Progenitor cell of endocrine pancreas (in vitro differentiated cells): Measurements from ENCODE around the gene RFC2. TPM values are rescaled to one million over a fixed set of nuclear protein-coding genes. Genes with fewer than 3 reads are reported as not detected.
A peak's percentile ranks its signal among the peaks of the same experiment; 100 is the strongest.

Source experiments
- DNase-seq: peaks from one replicate; pipeline ENCODE4 v3.0.0; 2021; ENCODE audit warnings: low spot score; ENCODE audit not compliant: unreplicated experiment
- H3K27ac Mint-ChIP-seq: 2 replicates; pipeline ENCODE4 v1.8.0; 2021; ENCODE audit warnings: mild to moderate bottlenecking, moderate library complexity, mixed read lengths
- H3K27me3 Mint-ChIP-seq: 2 replicates; pipeline ENCODE4 v1.8.0; 2021; ENCODE audit warnings: mixed read lengths
- H3K36me3 Mint-ChIP-seq: 2 replicates; pipeline ENCODE4 v1.8.0; 2022; ENCODE audit warnings: mixed read lengths; ENCODE audit not compliant: insufficient read depth
- H3K4me1 Mint-ChIP-seq: 2 replicates; pipeline ENCODE4 v1.8.0; 2021; ENCODE audit warnings: low read depth, mixed read lengths
- H3K4me3 Mint-ChIP-seq: 2 replicates; pipeline ENCODE4 v1.8.0; 2021; ENCODE audit warnings: low read depth, mild to moderate bottlenecking, moderate library complexity, mixed read lengths
- H3K9me3 Mint-ChIP-seq: 2 replicates; pipeline ENCODE4 v1.8.0; 2021; ENCODE audit warnings: low read depth, mixed read lengths
- total RNA-seq: library from RNA; stranded (reverse); gene quantifications from 2 replicates; pipeline ENCODE4 v1.2.1, GENCODE V29; 2021
- TF ChIP-seq, protein P1 (sequence below): fragments of 200-600 bp; sonication (generic); IDR thresholded peaks from one replicate; pipeline ENCODE4 v1.5.0; 2021; ENCODE audit warnings: antibody characterized with exemption, mild to moderate bottlenecking; ENCODE audit not compliant: unreplicated experiment

Gene RFC2
- total RNA-seq, 1 donor from 2014 or later, result 42.1 TPM

DNA sequence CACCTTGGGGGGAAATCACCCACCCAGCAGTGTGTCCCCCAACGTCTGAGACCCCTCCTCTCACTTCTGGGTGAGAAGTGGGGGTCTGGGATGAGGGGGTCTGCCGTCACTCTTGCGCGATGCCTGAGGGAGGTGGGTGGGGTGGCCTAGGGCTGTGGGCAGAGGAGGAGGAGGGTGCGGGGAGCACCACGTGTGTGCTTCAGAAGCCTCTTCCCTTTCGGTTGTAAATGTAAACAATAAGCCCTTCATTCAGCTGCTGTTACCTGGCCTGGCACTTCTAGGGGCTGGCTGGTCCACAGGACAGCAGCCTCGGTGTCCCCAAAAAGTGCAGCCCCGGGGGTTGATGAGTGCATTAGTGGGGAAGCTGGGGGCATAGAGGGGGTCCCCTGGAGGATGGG is 36.4 kb upstream of the RFC2 start:
- no peak overlapping the region for H3K27ac Mint-ChIP-seq
- no peaks in the 10 kb centered on the region for H3K9me3 Mint-ChIP-seq
- H3K4me1 Mint-ChIP-seq, result peaks cover 44% of the 10 kb centered on the region
- peak overlapping the region; percentile 71 for H3K4me3 Mint-ChIP-seq
- no peak for DNase-seq
- H3K27me3 Mint-ChIP-seq, result peaks cover 16% of the 10 kb centered on the region
- H3K36me3 Mint-ChIP-seq, result no peaks in the 10 kb centered on the region
- TF ChIP-seq, protein P1, sequence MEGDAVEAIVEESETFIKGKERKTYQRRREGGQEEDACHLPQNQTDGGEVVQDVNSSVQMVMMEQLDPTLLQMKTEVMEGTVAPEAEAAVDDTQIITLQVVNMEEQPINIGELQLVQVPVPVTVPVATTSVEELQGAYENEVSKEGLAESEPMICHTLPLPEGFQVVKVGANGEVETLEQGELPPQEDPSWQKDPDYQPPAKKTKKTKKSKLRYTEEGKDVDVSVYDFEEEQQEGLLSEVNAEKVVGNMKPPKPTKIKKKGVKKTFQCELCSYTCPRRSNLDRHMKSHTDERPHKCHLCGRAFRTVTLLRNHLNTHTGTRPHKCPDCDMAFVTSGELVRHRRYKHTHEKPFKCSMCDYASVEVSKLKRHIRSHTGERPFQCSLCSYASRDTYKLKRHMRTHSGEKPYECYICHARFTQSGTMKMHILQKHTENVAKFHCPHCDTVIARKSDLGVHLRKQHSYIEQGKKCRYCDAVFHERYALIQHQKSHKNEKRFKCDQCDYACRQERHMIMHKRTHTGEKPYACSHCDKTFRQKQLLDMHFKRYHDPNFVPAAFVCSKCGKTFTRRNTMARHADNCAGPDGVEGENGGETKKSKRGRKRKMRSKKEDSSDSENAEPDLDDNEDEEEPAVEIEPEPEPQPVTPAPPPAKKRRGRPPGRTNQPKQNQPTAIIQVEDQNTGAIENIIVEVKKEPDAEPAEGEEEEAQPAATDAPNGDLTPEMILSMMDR, result no peak

GRCh38 chr7:74289659-74290552 is 35.7 kb upstream of the RFC2 start:
- H3K27ac Mint-ChIP-seq, result no peak overlapping the region
- no peaks in the 10 kb centered on the region for H3K36me3 Mint-ChIP-seq
- peaks cover 42% of the 10 kb centered on the region for H3K4me1 Mint-ChIP-seq
- H3K9me3 Mint-ChIP-seq, result no peaks in the 10 kb centered on the region
- DNase-seq, result no peak
- H3K27me3 Mint-ChIP-seq, result peaks cover 16% of the 10 kb centered on the region
- H3K4me3 Mint-ChIP-seq, result peak overlapping the region; percentile 71
- TF ChIP-seq, protein P1, result no peak

- H3K4me1 Mint-ChIP-seq, result peaks cover 34% of the 10 kb centered on the region
- H3K36me3 Mint-ChIP-seq, result no peaks in the 10 kb centered on the region
- no peak within 1 kb of the TSS for H3K27ac Mint-ChIP-seq
- H3K4me3 Mint-ChIP-seq, result peak within 1 kb of the TSS; percentile 76
- peaks cover 20% of the 10 kb centered on the region for H3K27me3 Mint-ChIP-seq
- peak; percentile 62 for DNase-seq
- no peaks in the 10 kb centered on the region for H3K9me3 Mint-ChIP-seq
- TF ChIP-seq, protein P1, result no peak
These were observed 34.9 kb upstream of the RFC2 start, which contains the start of gene CLIP2 for GRCh38 chr7:74289018-74289658. Gene CLIP2, plus strand, starts transcription at chr7:74289407. Its CDS starts 28,140 bp downstream, at chr7:74317547.

GRCh38 chr7:74288034-74288881 is 34.1 kb upstream of the RFC2 start:
- peaks cover 28% of the 10 kb centered on the region for H3K27me3 Mint-ChIP-seq
- TF ChIP-seq, protein P1, result no peak
- peak overlapping the region; percentile 76 for H3K4me3 Mint-ChIP-seq
- H3K9me3 Mint-ChIP-seq, result no peaks in the 10 kb centered on the region
- H3K27ac Mint-ChIP-seq, result no peak overlapping the region
- DNase-seq, result no peak
- peaks cover 27% of the 10 kb centered on the region for H3K4me1 Mint-ChIP-seq
- H3K36me3 Mint-ChIP-seq, result no peaks in the 10 kb centered on the region
